ENCODE data around the gene CTH.

DNA sequence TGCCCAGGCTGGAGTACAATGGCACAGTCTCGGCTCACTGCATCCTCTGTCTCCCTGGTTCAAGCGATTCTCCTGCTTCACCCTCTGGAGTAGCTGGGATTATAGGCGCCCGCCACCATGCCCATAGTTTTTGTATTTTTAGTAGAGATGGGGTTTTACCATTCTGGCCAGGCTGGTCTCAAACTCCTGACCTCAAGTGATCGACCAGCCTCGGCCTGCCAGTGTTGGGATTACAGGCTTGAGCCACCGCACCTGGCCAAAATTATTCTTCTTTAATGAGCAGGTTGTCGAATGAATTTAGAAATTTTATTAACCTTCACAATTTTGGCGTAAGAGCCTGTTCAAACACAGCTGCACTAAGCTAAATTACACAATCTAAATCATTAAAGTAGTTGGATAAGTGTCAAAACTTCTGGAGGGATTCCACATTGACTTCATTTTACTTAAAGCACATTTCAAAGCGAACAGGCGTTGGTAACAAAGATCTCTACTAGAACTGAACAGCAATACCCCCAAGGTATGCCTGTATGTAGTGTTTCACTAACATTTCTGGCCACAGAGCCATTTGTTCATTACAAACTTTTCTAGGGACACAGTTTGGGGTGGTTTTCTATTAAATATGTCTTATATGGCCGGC, 5.2 kb upstream of the CTH start:
- TF ChIP-seq JUNB (CRISPR knock-in tag; IDR thresholded peaks at IDR 0.05; ENCODE audit: borderline replicate concordance) (no peak), MIXL1 (CRISPR knock-in tag; IDR thresholded peaks at IDR 0.05) (no peak), ZNF547 (CRISPR knock-in tag; IDR thresholded peaks at IDR 0.05) (no peak), TRIM24 (CRISPR knock-in tag; IDR thresholded peaks at IDR 0.05) (no peak), ZFP41 (CRISPR knock-in tag; IDR thresholded peaks at IDR 0.05; ENCODE audit: borderline replicate concordance) (no peak), HNRNPH1 (optimal IDR thresholded peaks at IDR 0.05; ENCODE audit: low read depth, low read length) (no peak), YY1 (IDR thresholded peaks at IDR 0.05; ENCODE audit: insufficient read depth, insufficient replicate concordance, low read depth, low read length) (no peak)
- TF ChIP-seq, protein P1, sequence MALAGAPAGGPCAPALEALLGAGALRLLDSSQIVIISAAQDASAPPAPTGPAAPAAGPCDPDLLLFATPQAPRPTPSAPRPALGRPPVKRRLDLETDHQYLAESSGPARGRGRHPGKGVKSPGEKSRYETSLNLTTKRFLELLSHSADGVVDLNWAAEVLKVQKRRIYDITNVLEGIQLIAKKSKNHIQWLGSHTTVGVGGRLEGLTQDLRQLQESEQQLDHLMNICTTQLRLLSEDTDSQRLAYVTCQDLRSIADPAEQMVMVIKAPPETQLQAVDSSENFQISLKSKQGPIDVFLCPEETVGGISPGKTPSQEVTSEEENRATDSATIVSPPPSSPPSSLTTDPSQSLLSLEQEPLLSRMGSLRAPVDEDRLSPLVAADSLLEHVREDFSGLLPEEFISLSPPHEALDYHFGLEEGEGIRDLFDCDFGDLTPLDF (CRISPR knock-in tag; IDR thresholded peaks at IDR 0.05), result no peak
- TF ChIP-seq, protein P2, sequence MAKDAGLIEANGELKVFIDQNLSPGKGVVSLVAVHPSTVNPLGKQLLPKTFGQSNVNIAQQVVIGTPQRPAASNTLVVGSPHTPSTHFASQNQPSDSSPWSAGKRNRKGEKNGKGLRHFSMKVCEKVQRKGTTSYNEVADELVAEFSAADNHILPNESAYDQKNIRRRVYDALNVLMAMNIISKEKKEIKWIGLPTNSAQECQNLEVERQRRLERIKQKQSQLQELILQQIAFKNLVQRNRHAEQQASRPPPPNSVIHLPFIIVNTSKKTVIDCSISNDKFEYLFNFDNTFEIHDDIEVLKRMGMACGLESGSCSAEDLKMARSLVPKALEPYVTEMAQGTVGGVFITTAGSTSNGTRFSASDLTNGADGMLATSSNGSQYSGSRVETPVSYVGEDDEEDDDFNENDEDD (CRISPR knock-in tag; IDR thresholded peaks at IDR 0.05; ENCODE audit: borderline replicate concordance), result no peak
- TF ChIP-seq, protein P3, sequence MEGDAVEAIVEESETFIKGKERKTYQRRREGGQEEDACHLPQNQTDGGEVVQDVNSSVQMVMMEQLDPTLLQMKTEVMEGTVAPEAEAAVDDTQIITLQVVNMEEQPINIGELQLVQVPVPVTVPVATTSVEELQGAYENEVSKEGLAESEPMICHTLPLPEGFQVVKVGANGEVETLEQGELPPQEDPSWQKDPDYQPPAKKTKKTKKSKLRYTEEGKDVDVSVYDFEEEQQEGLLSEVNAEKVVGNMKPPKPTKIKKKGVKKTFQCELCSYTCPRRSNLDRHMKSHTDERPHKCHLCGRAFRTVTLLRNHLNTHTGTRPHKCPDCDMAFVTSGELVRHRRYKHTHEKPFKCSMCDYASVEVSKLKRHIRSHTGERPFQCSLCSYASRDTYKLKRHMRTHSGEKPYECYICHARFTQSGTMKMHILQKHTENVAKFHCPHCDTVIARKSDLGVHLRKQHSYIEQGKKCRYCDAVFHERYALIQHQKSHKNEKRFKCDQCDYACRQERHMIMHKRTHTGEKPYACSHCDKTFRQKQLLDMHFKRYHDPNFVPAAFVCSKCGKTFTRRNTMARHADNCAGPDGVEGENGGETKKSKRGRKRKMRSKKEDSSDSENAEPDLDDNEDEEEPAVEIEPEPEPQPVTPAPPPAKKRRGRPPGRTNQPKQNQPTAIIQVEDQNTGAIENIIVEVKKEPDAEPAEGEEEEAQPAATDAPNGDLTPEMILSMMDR (CRISPR knock-in tag; IDR thresholded peaks at IDR 0.05), result no peak
- TF ChIP-seq, protein P4, sequence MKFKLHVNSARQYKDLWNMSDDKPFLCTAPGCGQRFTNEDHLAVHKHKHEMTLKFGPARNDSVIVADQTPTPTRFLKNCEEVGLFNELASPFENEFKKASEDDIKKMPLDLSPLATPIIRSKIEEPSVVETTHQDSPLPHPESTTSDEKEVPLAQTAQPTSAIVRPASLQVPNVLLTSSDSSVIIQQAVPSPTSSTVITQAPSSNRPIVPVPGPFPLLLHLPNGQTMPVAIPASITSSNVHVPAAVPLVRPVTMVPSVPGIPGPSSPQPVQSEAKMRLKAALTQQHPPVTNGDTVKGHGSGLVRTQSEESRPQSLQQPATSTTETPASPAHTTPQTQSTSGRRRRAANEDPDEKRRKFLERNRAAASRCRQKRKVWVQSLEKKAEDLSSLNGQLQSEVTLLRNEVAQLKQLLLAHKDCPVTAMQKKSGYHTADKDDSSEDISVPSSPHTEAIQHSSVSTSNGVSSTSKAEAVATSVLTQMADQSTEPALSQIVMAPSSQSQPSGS (CRISPR knock-in tag; IDR thresholded peaks at IDR 0.05), result no peak
- TF ChIP-seq, protein P5, sequence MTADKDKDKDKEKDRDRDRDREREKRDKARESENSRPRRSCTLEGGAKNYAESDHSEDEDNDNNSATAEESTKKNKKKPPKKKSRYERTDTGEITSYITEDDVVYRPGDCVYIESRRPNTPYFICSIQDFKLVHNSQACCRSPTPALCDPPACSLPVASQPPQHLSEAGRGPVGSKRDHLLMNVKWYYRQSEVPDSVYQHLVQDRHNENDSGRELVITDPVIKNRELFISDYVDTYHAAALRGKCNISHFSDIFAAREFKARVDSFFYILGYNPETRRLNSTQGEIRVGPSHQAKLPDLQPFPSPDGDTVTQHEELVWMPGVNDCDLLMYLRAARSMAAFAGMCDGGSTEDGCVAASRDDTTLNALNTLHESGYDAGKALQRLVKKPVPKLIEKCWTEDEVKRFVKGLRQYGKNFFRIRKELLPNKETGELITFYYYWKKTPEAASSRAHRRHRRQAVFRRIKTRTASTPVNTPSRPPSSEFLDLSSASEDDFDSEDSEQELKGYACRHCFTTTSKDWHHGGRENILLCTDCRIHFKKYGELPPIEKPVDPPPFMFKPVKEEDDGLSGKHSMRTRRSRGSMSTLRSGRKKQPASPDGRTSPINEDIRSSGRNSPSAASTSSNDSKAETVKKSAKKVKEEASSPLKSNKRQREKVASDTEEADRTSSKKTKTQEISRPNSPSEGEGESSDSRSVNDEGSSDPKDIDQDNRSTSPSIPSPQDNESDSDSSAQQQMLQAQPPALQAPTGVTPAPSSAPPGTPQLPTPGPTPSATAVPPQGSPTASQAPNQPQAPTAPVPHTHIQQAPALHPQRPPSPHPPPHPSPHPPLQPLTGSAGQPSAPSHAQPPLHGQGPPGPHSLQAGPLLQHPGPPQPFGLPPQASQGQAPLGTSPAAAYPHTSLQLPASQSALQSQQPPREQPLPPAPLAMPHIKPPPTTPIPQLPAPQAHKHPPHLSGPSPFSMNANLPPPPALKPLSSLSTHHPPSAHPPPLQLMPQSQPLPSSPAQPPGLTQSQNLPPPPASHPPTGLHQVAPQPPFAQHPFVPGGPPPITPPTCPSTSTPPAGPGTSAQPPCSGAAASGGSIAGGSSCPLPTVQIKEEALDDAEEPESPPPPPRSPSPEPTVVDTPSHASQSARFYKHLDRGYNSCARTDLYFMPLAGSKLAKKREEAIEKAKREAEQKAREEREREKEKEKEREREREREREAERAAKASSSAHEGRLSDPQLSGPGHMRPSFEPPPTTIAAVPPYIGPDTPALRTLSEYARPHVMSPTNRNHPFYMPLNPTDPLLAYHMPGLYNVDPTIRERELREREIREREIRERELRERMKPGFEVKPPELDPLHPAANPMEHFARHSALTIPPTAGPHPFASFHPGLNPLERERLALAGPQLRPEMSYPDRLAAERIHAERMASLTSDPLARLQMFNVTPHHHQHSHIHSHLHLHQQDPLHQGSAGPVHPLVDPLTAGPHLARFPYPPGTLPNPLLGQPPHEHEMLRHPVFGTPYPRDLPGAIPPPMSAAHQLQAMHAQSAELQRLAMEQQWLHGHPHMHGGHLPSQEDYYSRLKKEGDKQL (CRISPR knock-in tag; IDR thresholded peaks at IDR 0.05; ENCODE audit: low read depth), result no peak
- TF ChIP-seq, protein P6, sequence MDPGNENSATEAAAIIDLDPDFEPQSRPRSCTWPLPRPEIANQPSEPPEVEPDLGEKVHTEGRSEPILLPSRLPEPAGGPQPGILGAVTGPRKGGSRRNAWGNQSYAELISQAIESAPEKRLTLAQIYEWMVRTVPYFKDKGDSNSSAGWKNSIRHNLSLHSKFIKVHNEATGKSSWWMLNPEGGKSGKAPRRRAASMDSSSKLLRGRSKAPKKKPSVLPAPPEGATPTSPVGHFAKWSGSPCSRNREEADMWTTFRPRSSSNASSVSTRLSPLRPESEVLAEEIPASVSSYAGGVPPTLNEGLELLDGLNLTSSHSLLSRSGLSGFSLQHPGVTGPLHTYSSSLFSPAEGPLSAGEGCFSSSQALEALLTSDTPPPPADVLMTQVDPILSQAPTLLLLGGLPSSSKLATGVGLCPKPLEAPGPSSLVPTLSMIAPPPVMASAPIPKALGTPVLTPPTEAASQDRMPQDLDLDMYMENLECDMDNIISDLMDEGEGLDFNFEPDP (CRISPR knock-in tag; conservative IDR thresholded peaks at IDR 0.05), result no peak

All from HepG2 (cell line).